ENCODE measurements around the gene STOM.

GRCh38 chr9:121296213-121297127 lies 73.6 kb downstream of the STOM start:
- TF ChIP-seq POLR2A (IDR thresholded peaks at IDR 0.05) (no peak), CTCF (IDR thresholded peaks at IDR 0.05) (no peak), EP300 (IDR thresholded peaks at IDR 0.05) (no peak), POLR2AphosphoS5 (IDR thresholded peaks at IDR 0.05) (no peak)

All from gastroesophageal sphincter (tissue), 3 donors.